Brain pericyte (primary cell): ENCODE data around the gene TRPC4AP.

ENCODE experiments used
- DNase-seq: peaks from one replicate; pipeline ENCODE4 v3.0.0-alpha.2; 2012; ENCODE audit warnings: low read depth, low spot score

Gene TRPC4AP

GRCh38 chr20:34971561-34972235, 120.9 kb downstream of the TRPC4AP start:
- DNase-seq, result no peak

DNA sequence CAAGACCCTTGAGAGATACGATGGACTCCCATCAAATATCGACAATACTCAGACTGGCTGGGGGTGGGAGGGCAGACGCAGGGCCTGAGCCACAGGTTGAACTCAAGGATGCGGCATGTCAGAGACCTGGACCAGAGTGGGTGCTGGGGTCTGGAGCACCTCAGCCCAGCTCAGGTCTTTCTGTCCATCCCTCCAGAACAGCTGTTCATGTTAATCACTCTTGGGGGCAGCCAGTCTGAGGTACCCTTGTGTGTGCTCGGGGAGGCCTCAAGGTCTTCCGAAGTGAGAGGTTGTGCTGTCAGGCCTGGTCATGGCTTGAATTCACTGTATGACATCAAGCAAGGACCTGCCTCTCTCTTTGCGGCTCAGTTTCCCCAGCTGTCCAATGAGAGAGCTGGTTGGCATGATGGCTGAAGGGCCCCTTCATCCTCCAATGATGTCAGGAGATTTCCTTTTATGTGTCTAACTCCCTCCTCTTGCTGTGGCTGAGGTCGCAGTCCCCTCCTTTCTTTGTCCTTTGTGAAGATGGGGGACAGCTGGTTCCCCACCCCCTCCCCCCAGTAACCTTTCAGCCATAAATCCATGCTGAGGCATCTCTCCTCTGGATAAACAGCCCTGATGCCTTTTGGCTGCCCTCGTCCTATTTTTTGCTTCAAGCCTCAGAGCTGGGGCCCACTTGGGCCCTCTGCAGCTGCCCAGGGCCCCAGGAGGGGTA, 121.6 kb downstream of the TRPC4AP start:
- DNase-seq, result no peak

- DNase-seq, result no peak
Measured at GRCh38 chr20:34970193-34970840, 122.3 kb downstream of the TRPC4AP start.

DNA sequence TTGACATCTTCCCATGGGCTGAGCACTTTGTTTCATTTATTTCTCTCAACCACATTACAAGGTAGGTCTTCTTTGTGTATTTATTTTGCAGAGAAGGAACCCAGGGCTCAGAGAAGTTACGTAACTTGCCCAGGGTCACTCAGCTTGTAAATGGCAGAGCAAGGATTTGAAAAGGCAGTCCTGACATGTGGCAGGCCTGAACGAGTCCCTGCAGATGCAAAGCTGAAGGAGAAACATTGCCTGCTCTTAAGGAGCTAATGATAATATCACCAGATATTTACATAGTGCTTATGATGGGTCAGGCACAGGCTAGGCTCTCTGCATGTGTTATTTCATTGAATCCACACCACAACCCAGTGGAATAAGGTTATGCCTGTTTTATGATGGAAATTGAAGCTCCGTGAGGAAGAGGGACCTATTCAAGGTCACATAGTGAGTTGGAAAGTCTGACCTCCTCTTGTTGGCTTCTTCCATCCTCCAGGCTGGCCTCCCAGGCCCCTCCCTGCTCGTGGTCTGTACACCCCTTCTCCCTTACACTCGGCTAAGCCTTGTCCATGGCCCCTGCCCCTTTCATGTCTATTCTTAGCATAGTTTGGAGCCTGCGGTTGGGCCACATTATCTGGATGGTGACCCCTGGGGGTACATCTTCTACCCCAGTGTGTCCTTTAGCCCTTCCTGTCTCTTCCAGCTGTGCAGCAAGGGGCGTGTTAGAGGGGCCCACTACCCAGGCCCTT, 124.4 kb downstream of the TRPC4AP start:
- no peak for DNase-seq

DNA sequence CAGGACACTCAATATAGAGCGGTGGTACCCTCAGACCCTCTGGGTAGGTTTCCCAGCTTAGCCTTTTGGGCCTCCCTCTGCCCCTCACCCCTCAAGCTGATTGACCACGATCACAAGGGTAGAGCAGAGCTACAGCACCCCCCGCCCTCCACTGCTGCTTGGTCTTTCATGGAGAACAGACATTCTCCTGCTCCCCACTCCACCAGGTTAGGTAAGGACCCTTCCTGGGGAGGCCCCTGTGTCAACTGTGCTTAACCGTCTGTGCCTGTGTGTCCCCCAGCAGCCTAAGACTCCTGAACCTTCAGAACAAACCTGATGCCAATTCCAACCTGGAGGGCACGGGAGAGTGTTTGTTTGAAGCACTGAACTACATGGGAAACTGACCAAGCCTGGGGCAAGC, 125.2 kb downstream of the TRPC4AP start:
- DNase-seq, result no peak

- DNase-seq, result no peak
Measured at GRCh38 chr20:34965051-34965450, 127.6 kb downstream of the TRPC4AP start.

GRCh38 chr20:34964486-34964885, 128.1 kb downstream of the TRPC4AP start:
- DNase-seq, result no peak

- DNase-seq, result no peak
Measured at GRCh38 chr20:34956751-34957472, 135.7 kb downstream of the TRPC4AP start.

DNA sequence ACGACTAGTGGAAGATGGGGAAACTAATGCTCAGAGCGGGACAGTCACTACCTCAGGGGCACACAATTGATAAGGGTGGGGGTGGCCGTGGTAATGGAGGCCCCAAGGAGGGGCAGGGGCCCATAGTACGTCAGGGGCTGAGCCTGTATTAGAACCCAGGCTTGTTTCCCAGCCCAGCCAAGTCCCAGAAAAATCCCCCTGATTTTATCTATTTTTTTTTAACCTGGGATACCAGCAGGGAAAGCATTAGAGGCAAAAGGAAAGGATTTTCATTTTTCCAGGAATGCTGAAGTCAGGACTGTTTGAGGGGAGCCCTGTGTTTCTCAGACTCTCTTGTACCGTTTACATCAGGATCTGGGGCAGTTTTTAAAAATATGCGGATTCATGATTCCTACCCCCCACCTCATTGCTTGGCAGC, 136.6 kb downstream of the TRPC4AP start:
- DNase-seq, result no peak

DNA sequence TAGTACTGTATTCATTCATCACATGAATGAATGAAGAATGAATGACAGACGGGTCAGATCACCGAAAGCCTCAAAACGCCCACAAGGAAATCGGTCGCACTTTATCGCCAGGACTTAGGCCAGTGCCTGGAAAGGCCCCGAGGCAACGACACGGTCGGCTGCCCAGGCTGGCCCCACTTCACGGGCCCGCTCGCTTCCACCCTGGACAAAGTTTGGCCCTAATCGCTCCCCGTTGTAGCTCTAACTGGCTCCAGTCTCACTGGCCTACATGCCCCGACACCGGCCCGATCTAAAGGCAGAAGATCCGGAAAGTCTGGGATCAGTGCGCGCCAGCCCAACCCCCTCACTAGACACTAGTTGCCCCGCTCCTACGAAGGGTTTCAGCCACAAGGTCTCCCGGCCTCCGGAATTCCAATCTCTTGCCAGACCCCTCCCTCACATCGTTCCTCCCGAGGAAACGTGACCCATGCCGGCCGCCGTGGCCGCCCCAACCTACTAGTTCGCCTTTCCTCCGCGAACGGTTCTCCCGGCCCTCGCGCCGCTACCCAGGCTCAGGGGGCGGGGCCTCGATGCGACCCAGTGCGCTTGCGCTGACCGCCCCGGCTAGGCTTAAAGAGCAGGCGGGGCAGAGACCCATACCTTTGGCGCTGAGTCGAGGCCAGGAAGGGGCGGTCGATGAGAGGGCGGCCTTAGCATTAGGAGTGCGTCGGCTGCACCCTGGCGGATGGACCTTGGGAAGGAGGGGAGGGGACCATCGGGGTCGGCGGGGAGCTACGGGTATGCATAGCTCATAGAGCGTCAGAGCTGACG, 137.2 kb downstream of the TRPC4AP start, which contains the start of the genes GSS and MYH7B:
Gene GSS, minus strand, starts transcription at position 576 of the 810 bp plus-strand sequence. CDS start 3,954 bp downstream, outside the sequence.
Gene MYH7B, plus strand, starts transcription at position 638 of the 810 bp plus-strand sequence. CDS start 22,138 bp downstream, outside the sequence.
- peak; percentile 89 for DNase-seq

GRCh38 chr20:34954904-34955230, 137.7 kb downstream of the TRPC4AP start:
- DNase-seq, result no peak

GRCh38 chr20:34953960-34954359, 138.6 kb downstream of the TRPC4AP start:
- no peak for DNase-seq

DNA sequence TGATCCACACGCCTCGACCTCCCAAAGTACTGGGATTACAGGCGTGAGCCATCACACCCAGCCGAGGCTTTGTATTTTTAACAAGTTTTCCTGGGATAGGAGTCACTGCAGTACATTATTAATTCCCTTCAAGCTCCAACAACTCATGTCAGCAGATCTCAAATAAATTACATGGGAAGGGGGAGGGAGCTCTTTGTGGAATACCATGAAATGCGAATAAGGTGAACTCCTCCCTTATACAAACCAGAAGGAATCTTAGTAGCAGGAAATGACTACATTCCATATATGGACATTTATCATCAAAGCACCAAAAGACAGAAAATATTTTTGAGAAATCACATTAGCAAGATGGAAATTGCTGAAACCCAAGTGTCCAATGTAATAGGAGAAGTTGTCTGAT, 139.9 kb downstream of the TRPC4AP start:
- no peak for DNase-seq
